Small intestine (tissue), 7 donors: ENCODE data around the gene IPCEF1. TPM values are rescaled to one million over a fixed set of nuclear protein-coding genes. Genes with fewer than 3 reads are reported as not detected.
"Not testable (repeated sequence)": the region's sequence is repeated elsewhere in the genome, so short reads cannot be mapped to it uniquely, and the experiment has no call there.

Experiments used
- DNase-seq, 2 donors: peaks; one replicate each; pipeline versions ENCODE4 v3.0.0 to v3.0.0-alpha.2; 2013
- FAIRE-seq: peaks from 2 replicates; lab custom pipeline; 2012; peaks lifted over from hg19 to GRCh38; lab: Jason Lieb, UNC
- H3K27ac ChIP-seq, 3 donors: one replicate each; pipeline ENCODE4 v1.5.1; 2013; ENCODE audit warnings: low read length in 2 of 3, mild to moderate bottlenecking in 2 of 3, control low read depth in 1 of 3, inconsistent platforms in 1 of 3, low read depth in 1 of 3, moderate library complexity in 1 of 3
- H3K27me3 ChIP-seq, 3 donors: one replicate each; pipeline ENCODE4 v1.6.1; 2013; ENCODE audit warnings: low read length in 3 of 3, inconsistent platforms in 1 of 3; ENCODE audit not compliant: control insufficient read depth in 3 of 3, insufficient read depth in 3 of 3
- H3K36me3 ChIP-seq, 3 donors: one replicate each; pipeline ENCODE4 v1.6.1; 2013; ENCODE audit warnings: low read length in 3 of 3, inconsistent platforms in 1 of 3, low read depth in 1 of 3, mild to moderate bottlenecking in 1 of 3, moderate library complexity in 1 of 3; ENCODE audit not compliant: control insufficient read depth in 3 of 3, insufficient read depth in 2 of 3
- H3K4me1 ChIP-seq, 3 donors: one replicate each; pipeline ENCODE4 v1.6.1; 2013; ENCODE audit warnings: low read length in 2 of 3, inconsistent platforms in 1 of 3, low read depth in 1 of 3, mild to moderate bottlenecking in 1 of 3, moderate library complexity in 1 of 3; ENCODE audit not compliant: control insufficient read depth in 3 of 3, insufficient read depth in 2 of 3
- H3K4me3 ChIP-seq, 3 donors: one replicate each; pipeline ENCODE4 v1.5.1; 2013; ENCODE audit warnings: low read length in 3 of 3, control low read depth in 1 of 3, inconsistent platforms in 1 of 3, low read depth in 1 of 3, mild to moderate bottlenecking in 1 of 3, moderate library complexity in 1 of 3
- H3K9me3 ChIP-seq, 2 donors: one replicate each; pipeline ENCODE4 v1.6.1; 2013; ENCODE audit warnings: low read depth in 1 of 2, low read length in 1 of 2; ENCODE audit not compliant: control insufficient read depth in 2 of 2, insufficient read depth in 1 of 2
- WGBS, 3 donors: extraction: QIAGEN DNeasy Blood & Tissue Kit; methylation state at CpG; one replicate each; pipeline ENCODE4 v1.1.7; 2013; 5-methylcytosine and 5-hydroxymethylcytosine counted together
- polyA plus RNA-seq, 4 donors: library from polyadenylated mRNA; stranded (reverse) in 3 of 4; unstranded in 1 of 4; fragments of 200-250 nt in 3 of 4; fragments of 120-200 nt in 1 of 4; gene quantifications; one replicate each; pipeline versions ENCODE4 v1.2.1 to v1.2.3, GENCODE V29; 2013
- donor health status: healthy with polysubstance abuse.
- donor health status: control.
- donor health status: control.
- donor health status: Bipolar disorder and iron deficiency.
- donor health status: healthy.

IPCEF1 gene
- polyA plus RNA-seq, 4 donors: 0.45 to 2.1 (median 0.79) TPM

DNA sequence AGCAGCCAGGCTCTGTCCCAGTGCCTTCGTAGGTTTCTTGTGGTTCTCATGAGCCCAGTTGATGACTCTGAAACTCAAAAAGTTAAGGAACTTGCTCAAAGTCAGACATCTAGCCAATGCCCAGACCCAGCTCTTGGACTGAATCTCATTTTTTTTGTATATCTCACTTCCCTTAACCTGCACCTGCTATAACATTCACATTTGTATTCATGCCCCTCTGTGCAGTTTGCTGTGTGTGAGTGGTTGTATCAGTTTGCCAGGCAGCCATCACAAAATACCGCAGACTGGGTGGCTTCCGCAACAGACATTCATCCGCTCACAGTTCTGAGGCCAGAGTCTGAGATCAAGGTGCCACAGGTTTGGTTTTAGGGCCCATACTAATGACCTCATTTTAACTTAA is 49.9 kb downstream of the IPCEF1 start:
- Histone ChIP-seq H3K27ac (no peak overlapping the region), H3K4me3 (no peak overlapping the region), H3K27me3 (no peaks in the 10 kb centered on the region), H3K4me1 (no peaks in the 10 kb centered on the region), H3K36me3 (no peaks in the 10 kb centered on the region), H3K9me3 (no peaks in the 10 kb centered on the region)
- 93 to 98% (median 94%) methylated on average over 4 of the region's 4 CpGs for WGBS, 3 donors
- FAIRE-seq: no peak
- DNase-seq: no peak

DNA sequence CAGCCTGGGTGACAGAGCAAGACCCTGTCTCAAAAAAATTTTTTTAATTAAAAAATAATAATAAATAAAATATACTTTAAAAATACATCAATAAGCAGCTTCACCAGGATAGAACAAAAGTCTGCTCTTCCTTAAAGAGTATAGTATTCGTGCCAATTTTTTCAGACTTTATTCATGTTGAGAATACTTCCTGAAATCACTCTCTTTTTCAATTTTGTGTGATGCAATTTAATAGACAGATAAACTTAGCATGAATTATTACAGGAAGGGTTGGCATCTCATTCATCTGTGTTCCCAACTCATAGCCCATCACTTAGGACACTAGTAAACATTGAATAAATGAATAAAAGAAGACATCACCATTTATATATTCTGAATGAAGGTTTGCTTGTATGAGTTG is 52.4 kb downstream of the IPCEF1 start:
- FAIRE-seq: no peak
- 84 to 90% (median 89%) methylated on average over 1 of the region's 1 CpG for WGBS, 3 donors
- H3K4me3 ChIP-seq: no peak overlapping the region
- H3K27ac ChIP-seq: no peak overlapping the region
- no peak for DNase-seq
- H3K27me3 ChIP-seq: no peaks in the 10 kb centered on the region
- no peaks in the 10 kb centered on the region for H3K4me1 ChIP-seq
- no peaks in the 10 kb centered on the region for H3K9me3 ChIP-seq
- no peaks in the 10 kb centered on the region for H3K36me3 ChIP-seq

DNA sequence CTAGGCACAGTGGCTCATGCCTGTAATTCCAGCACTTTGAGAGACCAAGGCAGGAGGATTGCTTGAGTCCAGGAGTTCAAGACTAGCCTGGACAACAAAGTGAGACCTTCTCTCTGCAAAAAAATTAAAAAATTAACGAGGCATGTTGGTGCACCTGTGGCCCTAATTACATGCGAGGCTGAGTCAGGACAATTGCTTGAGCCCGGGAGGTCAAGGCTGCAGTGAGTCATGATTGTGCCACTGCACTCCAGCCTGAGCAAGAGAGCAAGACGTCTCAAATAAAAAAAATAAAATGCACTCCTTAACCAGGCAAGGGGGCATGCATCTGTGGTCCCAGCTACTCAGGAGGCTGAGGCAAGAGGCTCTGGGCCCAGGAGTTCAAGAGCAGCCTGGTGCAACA is 53.0 kb downstream of the IPCEF1 start:
- not testable (repeated sequence) for H3K36me3 ChIP-seq, H3K27me3 ChIP-seq, FAIRE-seq, H3K27ac ChIP-seq, H3K4me3 ChIP-seq, H3K9me3 ChIP-seq, DNase-seq, H3K4me1 ChIP-seq
- WGBS, 3 donors: 21 to 72% (median 53%) methylated on average over 4 of the region's 4 CpGs

DNA sequence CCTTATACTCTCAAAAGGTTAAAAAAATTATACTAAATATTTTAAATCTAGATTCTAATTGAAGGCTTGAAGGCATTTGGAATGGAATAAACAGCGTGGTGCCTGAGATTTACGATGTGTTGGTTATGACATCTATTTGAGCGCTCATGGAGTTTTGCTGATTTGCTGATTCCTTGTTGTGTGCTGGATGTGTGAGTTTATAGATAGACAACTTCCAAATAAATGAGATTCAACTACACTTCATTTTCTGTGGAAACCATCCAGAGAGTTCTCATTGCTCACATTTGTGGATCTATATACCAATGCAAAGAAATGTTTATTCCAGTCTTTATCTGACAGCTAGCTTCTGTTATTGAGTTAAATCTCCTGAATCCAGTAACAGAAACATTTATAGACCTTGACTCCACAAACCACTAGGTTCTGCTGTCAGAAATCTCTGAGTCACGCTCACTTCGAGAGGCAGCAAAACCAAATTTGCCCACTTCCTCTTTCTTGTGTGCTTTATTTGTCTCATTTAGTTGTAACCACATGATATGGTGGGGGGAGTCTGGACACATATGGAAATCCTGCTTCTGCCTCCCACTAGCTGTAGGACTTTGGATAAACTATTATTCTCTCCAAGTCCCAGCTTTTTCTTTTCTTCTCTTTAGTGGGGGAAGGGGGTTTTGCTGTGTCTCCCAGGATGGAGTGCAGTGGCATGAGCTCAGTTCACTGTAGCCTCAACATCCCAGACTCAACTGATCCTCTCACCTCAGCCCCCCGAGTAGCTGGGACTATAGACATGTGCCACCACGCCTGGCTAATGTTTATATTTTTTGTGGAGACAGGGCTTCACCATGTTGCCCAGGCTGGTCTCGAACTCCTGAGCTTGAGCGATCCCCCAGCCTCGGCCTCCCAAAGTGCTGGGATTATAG is 54.5 kb downstream of the IPCEF1 start:
- FAIRE-seq (no peak), DNase-seq (peak; percentile 14 to 26)
- Histone ChIP-seq H3K9me3 (no peaks in the 10 kb centered on the region), H3K4me3 (no peak overlapping the region), H3K4me1 (no peaks in the 10 kb centered on the region), H3K27me3 (no peaks in the 10 kb centered on the region), H3K36me3 (no peaks in the 10 kb centered on the region), H3K27ac (no peak overlapping the region)
- WGBS, 3 donors: 74 to 91% (median 76%) methylated on average over 10 of the region's 10 CpGs

DNA sequence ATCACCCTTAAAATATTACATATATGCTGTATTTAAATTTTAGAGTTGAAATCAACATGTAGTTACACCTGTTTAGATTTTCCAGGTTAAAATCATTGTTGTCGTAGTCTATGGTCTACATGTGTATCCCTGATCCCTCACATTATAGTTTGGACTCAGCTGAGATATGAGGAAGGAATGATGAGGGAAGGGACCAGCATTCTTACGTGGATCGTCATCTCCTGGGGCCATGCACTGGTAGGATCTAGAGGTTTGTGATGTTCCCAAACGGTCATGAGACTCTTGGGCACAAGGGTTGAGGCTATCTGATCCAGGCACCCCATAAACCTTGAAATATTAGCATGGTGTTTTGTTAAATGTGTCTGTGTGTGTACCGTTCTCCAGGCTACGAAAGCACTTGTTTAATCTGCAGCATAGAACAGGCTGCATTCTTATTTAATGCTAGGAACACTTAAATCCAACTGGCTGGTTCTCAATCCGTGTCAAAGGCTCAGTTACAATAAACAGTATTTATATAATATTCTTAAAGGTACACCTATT is 55.4 kb downstream of the IPCEF1 start:
- DNase-seq (no peak), FAIRE-seq (no peak)
- no peaks in the 10 kb centered on the region for H3K9me3 ChIP-seq
- no peaks in the 10 kb centered on the region for H3K27me3 ChIP-seq
- no peak overlapping the region for H3K4me3 ChIP-seq
- no peak overlapping the region for H3K27ac ChIP-seq
- H3K36me3 ChIP-seq: no peaks in the 10 kb centered on the region
- H3K4me1 ChIP-seq: no peaks in the 10 kb centered on the region
- 81 to 87% (median 84%) methylated on average over 7 of the region's 7 CpGs for WGBS, 3 donors

DNA sequence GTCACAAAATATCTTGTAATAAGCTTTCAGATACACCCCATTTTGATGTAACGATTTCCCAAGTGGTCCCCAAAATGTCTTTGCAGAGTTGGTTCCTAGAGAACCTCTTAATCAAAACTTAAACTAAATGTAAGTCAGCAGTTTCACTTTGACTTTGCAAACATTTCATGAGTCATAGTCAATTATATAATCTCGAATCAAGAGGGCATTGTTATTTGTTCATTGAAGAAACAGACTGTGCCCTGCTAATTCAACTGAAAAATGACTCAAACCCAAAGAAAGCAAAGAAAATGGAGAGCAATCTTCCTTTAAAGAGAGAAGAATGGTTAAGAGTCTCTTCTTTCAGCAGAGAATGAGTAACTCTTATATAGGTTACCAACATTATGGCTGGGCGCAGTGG is 58.3 kb downstream of the IPCEF1 start:
- no peaks in the 10 kb centered on the region for H3K4me1 ChIP-seq
- no peak overlapping the region for H3K4me3 ChIP-seq
- FAIRE-seq: no peak
- H3K36me3 ChIP-seq: no peaks in the 10 kb centered on the region
- DNase-seq: peak in 1 of 2 donors; percentile 71
- no peaks in the 10 kb centered on the region for H3K9me3 ChIP-seq
- 34 to 49% (median 37%) methylated on average over 3 of the region's 3 CpGs for WGBS, 3 donors
- H3K27ac ChIP-seq: no peak overlapping the region
- H3K27me3 ChIP-seq: no peaks in the 10 kb centered on the region

DNA sequence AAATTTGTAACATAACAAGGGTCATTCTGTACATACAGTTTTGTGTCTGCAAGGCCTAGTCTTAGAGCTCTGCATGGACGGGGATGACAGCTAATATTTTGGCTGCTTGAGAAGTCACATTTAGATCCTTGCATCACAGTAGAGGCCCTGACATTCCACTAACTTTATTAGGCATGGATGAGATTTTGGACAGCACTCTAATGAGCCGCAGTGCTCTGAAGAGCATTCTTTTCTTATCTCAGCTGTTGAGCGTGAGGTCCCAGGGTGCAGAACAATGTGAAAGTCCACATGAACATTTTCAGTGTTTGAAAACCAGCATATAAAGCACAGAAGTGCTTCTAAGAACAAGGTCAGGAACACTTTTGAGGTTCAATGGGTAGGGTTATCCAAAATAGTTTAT is 58.9 kb downstream of the IPCEF1 start:
- Histone ChIP-seq H3K4me1 (no peaks in the 10 kb centered on the region), H3K36me3 (no peaks in the 10 kb centered on the region), H3K9me3 (no peaks in the 10 kb centered on the region), H3K27me3 (no peaks in the 10 kb centered on the region), H3K27ac (no peak overlapping the region), H3K4me3 (no peak overlapping the region)
- no peak for FAIRE-seq
- DNase-seq: no peak
- WGBS, 3 donors: 25 to 47% (median 43%) methylated on average over 3 of the region's 3 CpGs

DNA sequence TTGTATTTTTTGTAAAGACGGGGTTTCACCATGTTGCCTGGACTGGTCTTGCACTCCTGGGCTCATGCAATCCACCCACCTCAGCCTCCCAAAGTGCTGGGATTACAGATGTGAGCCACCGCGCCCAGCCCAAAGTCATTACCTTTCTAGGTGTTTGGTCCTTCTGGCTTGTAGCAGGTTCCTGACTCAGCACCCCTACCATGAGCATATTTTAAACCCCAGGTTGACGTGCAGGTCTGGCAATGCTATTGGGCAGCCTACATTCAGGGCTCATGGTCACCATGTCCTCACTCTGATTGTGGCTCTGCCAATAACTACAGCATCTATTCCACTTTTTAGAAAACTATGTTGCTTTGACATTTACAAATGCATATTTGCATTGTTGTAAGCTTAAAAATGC is 59.4 kb downstream of the IPCEF1 start:
- H3K4me1 ChIP-seq: no peaks in the 10 kb centered on the region
- no peak overlapping the region for H3K4me3 ChIP-seq
- no peaks in the 10 kb centered on the region for H3K36me3 ChIP-seq
- no peak for FAIRE-seq
- no peaks in the 10 kb centered on the region for H3K9me3 ChIP-seq
- DNase-seq: no peak
- H3K27ac ChIP-seq: no peak overlapping the region
- 91 to 96% (median 93%) methylated on average over 4 of the region's 4 CpGs for WGBS, 3 donors
- H3K27me3 ChIP-seq: no peaks in the 10 kb centered on the region
